ENCODE data around the gene IL11. TPM values are rescaled to one million over a fixed set of nuclear protein-coding genes. Genes with fewer than 3 reads are reported as not detected.

Gene IL11
- polyA plus RNA-seq, 1 donor from 2014 or later = not detected

GRCh38 chr19:55354698-55355212 lies 15.5 kb downstream of the IL11 start, which contains the start of gene COX6B2:
TSS of gene COX6B2 (minus strand) at chr19:55354719. CDS start at chr19:55354521, 198 bp downstream.
- H3K4me3 Mint-ChIP-seq = peak within 1 kb of the TSS; percentile 50 to 89 (median 76)
- peaks cover 0 to 5% (median 0%) of the 10 kb centered on the region in 3 donors for H3K9me3 Mint-ChIP-seq
- H3K27ac Mint-ChIP-seq = peak within 1 kb of the TSS in 1 of 3 donors; percentile 39
- H3K36me3 Mint-ChIP-seq = peaks cover 2% of the 10 kb centered on the region
- peaks cover 4 to 9% (median 5%) of the 10 kb centered on the region in 3 donors for H3K4me1 Mint-ChIP-seq
- H3K27me3 Mint-ChIP-seq = peaks cover 46% of the 10 kb centered on the region

- Mint-ChIP-seq H3K9me3 (peaks cover 0 to 5% (median 0%) of the 10 kb centered on the region in 3 donors), H3K4me3 (peak overlapping the region in 3 of 4 donors; percentile 68 to 89 (median 85)), H3K27ac (peak overlapping the region in 1 of 3 donors; percentile 39), H3K36me3 (peaks cover 2% of the 10 kb centered on the region), H3K27me3 (peaks cover 46% of the 10 kb centered on the region), H3K4me1 (peaks cover 4 to 9% (median 5%) of the 10 kb centered on the region in 3 donors)
These were observed 16.2 kb downstream of the IL11 start for GRCh38 chr19:55353803-55354697.

GRCh38 chr19:55353356-55353802 lies 16.9 kb downstream of the IL11 start:
- H3K9me3 Mint-ChIP-seq = peaks cover 0 to 5% (median 0%) of the 10 kb centered on the region in 3 donors
- H3K4me3 Mint-ChIP-seq = peak overlapping the region; percentile 50 to 89 (median 76)
- no peak overlapping the region for H3K27ac Mint-ChIP-seq
- H3K27me3 Mint-ChIP-seq = peaks cover 46% of the 10 kb centered on the region
- H3K4me1 Mint-ChIP-seq = peaks cover 4 to 9% (median 5%) of the 10 kb centered on the region in 3 donors
- peaks cover 2% of the 10 kb centered on the region for H3K36me3 Mint-ChIP-seq

GRCh38 chr19:55352549-55353145 lies 17.6 kb downstream of the IL11 start:
- peaks cover 47% of the 10 kb centered on the region for H3K27me3 Mint-ChIP-seq
- peaks cover 2% of the 10 kb centered on the region for H3K36me3 Mint-ChIP-seq
- H3K27ac Mint-ChIP-seq = peak overlapping the region in 1 of 3 donors; percentile 6
- H3K4me1 Mint-ChIP-seq = peaks cover 4 to 9% (median 5%) of the 10 kb centered on the region in 3 donors
- peaks cover 0 to 3% (median 0%) of the 10 kb centered on the region in 3 donors for H3K9me3 Mint-ChIP-seq
- peak overlapping the region in 3 of 4 donors; percentile 19 to 73 (median 50) for H3K4me3 Mint-ChIP-seq

- no peaks in the 10 kb centered on the region for H3K36me3 Mint-ChIP-seq
- H3K9me3 Mint-ChIP-seq = peaks cover 0 to 3% (median 0%) of the 10 kb centered on the region in 3 donors
- peaks cover 44% of the 10 kb centered on the region for H3K27me3 Mint-ChIP-seq
- H3K4me3 Mint-ChIP-seq = no peak overlapping the region
- H3K27ac Mint-ChIP-seq = peak overlapping the region in 1 of 3 donors; percentile 69
- peaks cover 4 to 9% (median 5%) of the 10 kb centered on the region in 3 donors for H3K4me1 Mint-ChIP-seq
These were observed 18.2 kb downstream of the IL11 start for GRCh38 chr19:55352040-55352439.

GRCh38 chr19:55350620-55351315 lies 19.5 kb downstream of the IL11 start:
- Mint-ChIP-seq H3K9me3 (peaks cover 0 to 3% (median 0%) of the 10 kb centered on the region in 3 donors), H3K36me3 (no peaks in the 10 kb centered on the region), H3K27ac (no peak overlapping the region), H3K4me3 (no peak overlapping the region), H3K27me3 (peaks cover 34% of the 10 kb centered on the region), H3K4me1 (peaks cover 4 to 9% (median 5%) of the 10 kb centered on the region in 3 donors)

- H3K36me3 Mint-ChIP-seq = no peaks in the 10 kb centered on the region
- peaks cover 25% of the 10 kb centered on the region for H3K27me3 Mint-ChIP-seq
- H3K4me1 Mint-ChIP-seq = peaks cover 4 to 9% (median 5%) of the 10 kb centered on the region in 3 donors
- peaks cover 0 to 3% (median 0%) of the 10 kb centered on the region in 3 donors for H3K9me3 Mint-ChIP-seq
- H3K27ac Mint-ChIP-seq = no peak overlapping the region
- no peak overlapping the region for H3K4me3 Mint-ChIP-seq
These were observed 21.8 kb downstream of the IL11 start for GRCh38 chr19:55348317-55349034.

- Mint-ChIP-seq H3K36me3 (no peaks in the 10 kb centered on the region), H3K4me1 (peaks cover 0 to 2% (median 0%) of the 10 kb centered on the region in 3 donors), H3K27ac (no peak overlapping the region), H3K27me3 (peaks cover 16% of the 10 kb centered on the region), H3K4me3 (no peak overlapping the region), H3K9me3 (peaks cover 0 to 3% (median 0%) of the 10 kb centered on the region in 3 donors)
These were observed 22.7 kb downstream of the IL11 start for GRCh38 chr19:55347442-55348009.

GRCh38 chr19:55346725-55347441 lies 23.4 kb downstream of the IL11 start:
- H3K27me3 Mint-ChIP-seq = peaks cover 10% of the 10 kb centered on the region
- no peak overlapping the region for H3K4me3 Mint-ChIP-seq
- H3K36me3 Mint-ChIP-seq = no peaks in the 10 kb centered on the region
- H3K4me1 Mint-ChIP-seq = no peaks in the 10 kb centered on the region
- H3K9me3 Mint-ChIP-seq = peaks cover 0 to 3% (median 0%) of the 10 kb centered on the region in 3 donors
- no peak overlapping the region for H3K27ac Mint-ChIP-seq

- Mint-ChIP-seq H3K4me1 (peaks cover 0 to 2% (median 1%) of the 10 kb centered on the region in 3 donors), H3K36me3 (no peaks in the 10 kb centered on the region), H3K9me3 (peaks cover 0 to 2% (median 0%) of the 10 kb centered on the region in 3 donors), H3K27me3 (peaks cover 3% of the 10 kb centered on the region), H3K4me3 (no peak overlapping the region), H3K27ac (no peak overlapping the region)
These were observed 24.2 kb downstream of the IL11 start for GRCh38 chr19:55345818-55346724.

- Mint-ChIP-seq H3K4me1 (peaks cover 0 to 3% (median 2%) of the 10 kb centered on the region in 3 donors), H3K4me3 (peak overlapping the region in 1 of 4 donors; percentile 65), H3K27me3 (peaks cover 1% of the 10 kb centered on the region), H3K9me3 (peaks cover 0 to 2% (median 0%) of the 10 kb centered on the region in 3 donors), H3K27ac (no peak overlapping the region), H3K36me3 (no peaks in the 10 kb centered on the region)
These were observed 25.0 kb downstream of the IL11 start for GRCh38 chr19:55345101-55345817.

GRCh38 chr19:55344444-55344843 lies 25.8 kb downstream of the IL11 start:
- Mint-ChIP-seq H3K27me3 (peaks cover 4% of the 10 kb centered on the region), H3K27ac (no peak overlapping the region), H3K4me3 (no peak overlapping the region), H3K4me1 (peaks cover 4 to 5% (median 4%) of the 10 kb centered on the region in 3 donors), H3K36me3 (no peaks in the 10 kb centered on the region), H3K9me3 (peaks cover 0 to 2% (median 0%) of the 10 kb centered on the region in 3 donors)

Measured in IgD-negative memory B cell (primary cell).